Hematopoietic multipotent progenitor cell treated with erythropoietin and hydrocortisone succinate and interleukin-3 and kit ligand, for 15 days (in vitro differentiated cells): ENCODE measurements around the gene TMEM144.
A peak's percentile ranks its signal among the peaks of the same experiment; 100 is the strongest.
"Not testable (repeated sequence)": the region's sequence is repeated elsewhere in the genome, so short reads cannot be mapped to it uniquely, and the experiment has no call there.

Experiments used
- DNase-seq: peaks from one replicate; pipeline ENCODE4 v3.0.0-alpha.2; 2015; ENCODE audit warnings: low spot score

Gene TMEM144

GRCh38 chr4:158236304-158237030, 26.2 kb downstream of the TMEM144 start:
- DNase-seq = no peak

- DNase-seq = no peak
Measured at GRCh38 chr4:158238575-158238974, 28.3 kb downstream of the TMEM144 start.

- DNase-seq = no peak
Measured at GRCh38 chr4:158239196-158239595, 28.9 kb downstream of the TMEM144 start.

GRCh38 chr4:158243071-158243470, 32.8 kb downstream of the TMEM144 start:
- no peak for DNase-seq

- no peak for DNase-seq
Measured at GRCh38 chr4:158250321-158250720, 40.0 kb downstream of the TMEM144 start.

GRCh38 chr4:158253350-158253980, 43.2 kb downstream of the TMEM144 start:
- DNase-seq = peak; percentile 49

- DNase-seq = no peak
Measured at GRCh38 chr4:158254292-158254691, 44.0 kb downstream of the TMEM144 start.

- peak; percentile 50 for DNase-seq
Measured at GRCh38 chr4:158255727-158256324, 45.5 kb downstream of the TMEM144 start.

- DNase-seq = peak; percentile 34
Measured at GRCh38 chr4:158259955-158260575, 49.8 kb downstream of the TMEM144 start.

- DNase-seq = no peak
Measured at GRCh38 chr4:158261480-158261879, 51.2 kb downstream of the TMEM144 start.

GRCh38 chr4:158268553-158268952, 58.3 kb downstream of the TMEM144 start:
- DNase-seq = no peak

GRCh38 chr4:158274636-158275035, 64.3 kb downstream of the TMEM144 start:
- DNase-seq = no peak

- DNase-seq = no peak
Measured at GRCh38 chr4:158277558-158277957, 67.3 kb downstream of the TMEM144 start.

- DNase-seq = not testable (repeated sequence)
Measured at GRCh38 chr4:158279052-158279451, 68.8 kb downstream of the TMEM144 start.

- DNase-seq = no peak
Measured at GRCh38 chr4:158280856-158281255, 70.6 kb downstream of the TMEM144 start.

- no peak for DNase-seq
Measured at GRCh38 chr4:158282252-158282651, 72.0 kb downstream of the TMEM144 start.

- no peak for DNase-seq
Measured at GRCh38 chr4:158285429-158286216, 75.3 kb downstream of the TMEM144 start.

- DNase-seq = no peak
Measured at GRCh38 chr4:158290912-158291311, 80.6 kb downstream of the TMEM144 start.

- DNase-seq = no peak
Measured at GRCh38 chr4:158291334-158292055, 81.2 kb downstream of the TMEM144 start.

- DNase-seq = no peak
Measured at GRCh38 chr4:158292156-158292555, 81.9 kb downstream of the TMEM144 start.

GRCh38 chr4:158295053-158295452, 84.8 kb downstream of the TMEM144 start:
- no peak for DNase-seq
